ENCODE data around the gene RANBP3L. TPM values are rescaled to one million over a fixed set of nuclear protein-coding genes. Genes with fewer than 3 reads are reported as not detected.

Gene RANBP3L
- total RNA-seq, 1 experiment from 2014 or later = not detected

DNA sequence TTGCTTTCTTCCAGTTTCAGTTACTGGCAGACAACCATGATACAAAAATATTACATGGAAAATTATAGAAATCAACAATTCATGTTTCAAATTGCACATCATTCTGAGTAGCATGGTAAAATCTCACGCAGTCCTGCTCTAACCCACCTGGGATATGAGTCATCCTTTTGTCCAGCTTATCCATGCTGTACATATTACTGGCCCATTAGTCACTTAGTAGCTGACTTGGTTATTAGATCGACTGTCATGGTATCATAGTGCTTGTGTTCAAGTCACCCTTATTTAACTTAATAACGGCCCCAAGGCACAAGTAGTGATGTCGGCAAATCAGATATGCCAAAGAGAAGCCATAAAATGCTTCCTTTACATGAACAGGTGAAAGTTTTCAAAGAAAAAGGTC, 101.2 kb downstream of the RANBP3L start:
- Histone ChIP-seq H2BK12ac (ENCODE audit: insufficient read length, low read depth, low read length) (no peak overlapping the region), H4K20me1 (ENCODE audit: control insufficient read depth, insufficient read depth, insufficient read length) (no peaks in the 10 kb centered on the region), H3K56ac (ENCODE audit: insufficient read length, low read depth, low read length) (no peak overlapping the region), H3K23me2 (ENCODE audit: insufficient read length, low read depth, low read length, poor library complexity, severe bottlenecking) (no peaks in the 10 kb centered on the region), H3K23ac (ENCODE audit: insufficient read length, low read depth, low read length) (no peak overlapping the region), H2AFZ (ENCODE audit: low read length) (no peak overlapping the region), H2BK20ac (ENCODE audit: low read depth, low read length, poor library complexity, severe bottlenecking) (no peak overlapping the region), H3K4me2 (ENCODE audit: insufficient read depth, insufficient read length, low read length) (no peak overlapping the region), H3K27ac (ENCODE audit: insufficient read length, low read depth, low read length) (no peak overlapping the region), H3K4ac (ENCODE audit: low read depth, low read length) (no peak overlapping the region), H3K4me1 (ENCODE audit: insufficient read depth, low read length) (no peaks in the 10 kb centered on the region), H4K91ac (ENCODE audit: insufficient read length, low read depth, low read length) (no peak overlapping the region), H3K27me3 (ENCODE audit: insufficient read depth, low read length) (no peaks in the 10 kb centered on the region), H4K5ac (ENCODE audit: insufficient read length, low read depth, low read length) (no peak overlapping the region), H3K9me3 (ENCODE audit: control insufficient read depth, low read depth, low read length) (no peaks in the 10 kb centered on the region), H3K79me1 (ENCODE audit: insufficient read depth, low read depth, low read length, poor library complexity, severe bottlenecking) (no peaks in the 10 kb centered on the region), H3K14ac (ENCODE audit: insufficient read depth, low read length) (no peak overlapping the region), H2BK120ac (ENCODE audit: low read depth, low read length, poor library complexity, severe bottlenecking) (no peak overlapping the region), H3K9ac (ENCODE audit: extremely low read depth, insufficient read length, low read length) (no peak overlapping the region), H2BK15ac (ENCODE audit: low read depth, low read length) (no peak overlapping the region), H2AK5ac (ENCODE audit: insufficient read length, low read length) (no peak overlapping the region), H2BK5ac (ENCODE audit: insufficient read length, low read length) (no peak overlapping the region), H4K8ac (replicated peaks; ENCODE audit: insufficient read length, low read depth, low read length) (no peak overlapping the region), H3K79me2 (ENCODE audit: insufficient read depth, low read length) (no peaks in the 10 kb centered on the region), H3K18ac (ENCODE audit: insufficient read length, low read depth, low read length) (no peak overlapping the region), H3T11ph (ENCODE audit: low read length) (no peak overlapping the region)
- TF ChIP-seq, protein P1, sequence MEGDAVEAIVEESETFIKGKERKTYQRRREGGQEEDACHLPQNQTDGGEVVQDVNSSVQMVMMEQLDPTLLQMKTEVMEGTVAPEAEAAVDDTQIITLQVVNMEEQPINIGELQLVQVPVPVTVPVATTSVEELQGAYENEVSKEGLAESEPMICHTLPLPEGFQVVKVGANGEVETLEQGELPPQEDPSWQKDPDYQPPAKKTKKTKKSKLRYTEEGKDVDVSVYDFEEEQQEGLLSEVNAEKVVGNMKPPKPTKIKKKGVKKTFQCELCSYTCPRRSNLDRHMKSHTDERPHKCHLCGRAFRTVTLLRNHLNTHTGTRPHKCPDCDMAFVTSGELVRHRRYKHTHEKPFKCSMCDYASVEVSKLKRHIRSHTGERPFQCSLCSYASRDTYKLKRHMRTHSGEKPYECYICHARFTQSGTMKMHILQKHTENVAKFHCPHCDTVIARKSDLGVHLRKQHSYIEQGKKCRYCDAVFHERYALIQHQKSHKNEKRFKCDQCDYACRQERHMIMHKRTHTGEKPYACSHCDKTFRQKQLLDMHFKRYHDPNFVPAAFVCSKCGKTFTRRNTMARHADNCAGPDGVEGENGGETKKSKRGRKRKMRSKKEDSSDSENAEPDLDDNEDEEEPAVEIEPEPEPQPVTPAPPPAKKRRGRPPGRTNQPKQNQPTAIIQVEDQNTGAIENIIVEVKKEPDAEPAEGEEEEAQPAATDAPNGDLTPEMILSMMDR (conservative IDR thresholded peaks at IDR 0.05) = no peak
- DNase-seq = no peak
- H3K36me3 Mint-ChIP-seq (ENCODE audit: insufficient read depth in 1 of 3, low read depth in 3 of 3) = peaks cover 2 to 16% (median 7%) of the 10 kb centered on the region in 3 experiments; a peak in 5 of 7 replicates
- no peaks in the 10 kb centered on the region for H3K4me1 Mint-ChIP-seq
- no peak overlapping the region for H3K4me3 Mint-ChIP-seq
- H3K27ac Mint-ChIP-seq = no peak overlapping the region
- no peaks in the 10 kb centered on the region for H3K9me3 Mint-ChIP-seq
- H3K27me3 Mint-ChIP-seq (ENCODE audit: low read depth) = no peaks in the 10 kb centered on the region
- WGBS (ENCODE audit: extremely low coverage, insufficient read length, low lambda C conversion rate) = no CpG with 5 or more reads among the region's 4 CpGs
